HG03196 (cell line): Measurements from ENCODE around the gene FTCD.

Experiments
- ATAC-seq: cut with Tn5 transposase; IDR thresholded peaks from one replicate; pipeline ENCODE4 v1.9.1; 2021; ENCODE audit not compliant: unreplicated experiment

The FTCD gene

DNA sequence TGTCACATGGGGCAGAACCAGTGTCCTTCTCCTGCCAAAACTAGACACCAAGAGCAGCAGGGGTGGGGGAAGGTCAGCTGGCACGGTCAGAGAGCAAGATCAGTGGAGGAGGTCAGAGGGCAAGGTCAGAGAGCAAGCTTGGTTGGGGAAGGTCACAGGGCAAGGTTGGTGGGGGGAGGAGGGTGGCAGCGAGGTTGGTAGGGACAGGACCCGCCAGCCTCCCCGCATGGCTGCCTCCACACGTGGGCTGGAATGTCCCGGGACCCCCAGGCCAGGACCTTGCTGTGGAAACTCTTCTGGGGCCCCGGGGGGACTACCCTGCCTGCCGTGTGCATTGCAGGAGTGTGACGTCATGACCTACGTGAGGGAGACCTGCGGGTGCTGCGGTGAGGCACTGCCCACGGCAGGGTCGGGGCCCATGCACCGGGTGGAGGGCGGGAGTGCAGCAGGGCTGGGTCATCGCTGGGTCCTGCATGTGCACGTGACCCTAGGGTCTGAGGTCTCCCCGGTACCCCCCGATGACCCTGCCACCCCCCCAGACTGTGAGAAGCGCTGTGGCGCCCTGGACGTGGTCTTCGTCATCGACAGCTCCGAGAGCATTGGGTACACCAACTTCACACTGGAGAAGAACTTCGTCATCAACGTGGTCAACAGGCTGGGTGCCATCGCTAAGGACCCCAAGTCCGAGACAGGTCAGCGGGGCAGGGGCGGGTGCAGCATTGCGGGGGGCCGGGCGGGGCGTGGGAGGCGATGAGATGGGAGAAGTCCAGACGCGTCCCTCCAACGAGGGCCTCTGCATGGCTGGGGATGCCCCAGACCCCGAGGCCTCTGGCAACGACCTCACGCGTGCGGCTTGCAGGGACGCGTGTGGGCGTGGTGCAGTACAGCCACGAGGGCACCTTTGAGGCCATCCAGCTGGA is 30.2 kb downstream of the FTCD start:
- no peak for ATAC-seq

DNA sequence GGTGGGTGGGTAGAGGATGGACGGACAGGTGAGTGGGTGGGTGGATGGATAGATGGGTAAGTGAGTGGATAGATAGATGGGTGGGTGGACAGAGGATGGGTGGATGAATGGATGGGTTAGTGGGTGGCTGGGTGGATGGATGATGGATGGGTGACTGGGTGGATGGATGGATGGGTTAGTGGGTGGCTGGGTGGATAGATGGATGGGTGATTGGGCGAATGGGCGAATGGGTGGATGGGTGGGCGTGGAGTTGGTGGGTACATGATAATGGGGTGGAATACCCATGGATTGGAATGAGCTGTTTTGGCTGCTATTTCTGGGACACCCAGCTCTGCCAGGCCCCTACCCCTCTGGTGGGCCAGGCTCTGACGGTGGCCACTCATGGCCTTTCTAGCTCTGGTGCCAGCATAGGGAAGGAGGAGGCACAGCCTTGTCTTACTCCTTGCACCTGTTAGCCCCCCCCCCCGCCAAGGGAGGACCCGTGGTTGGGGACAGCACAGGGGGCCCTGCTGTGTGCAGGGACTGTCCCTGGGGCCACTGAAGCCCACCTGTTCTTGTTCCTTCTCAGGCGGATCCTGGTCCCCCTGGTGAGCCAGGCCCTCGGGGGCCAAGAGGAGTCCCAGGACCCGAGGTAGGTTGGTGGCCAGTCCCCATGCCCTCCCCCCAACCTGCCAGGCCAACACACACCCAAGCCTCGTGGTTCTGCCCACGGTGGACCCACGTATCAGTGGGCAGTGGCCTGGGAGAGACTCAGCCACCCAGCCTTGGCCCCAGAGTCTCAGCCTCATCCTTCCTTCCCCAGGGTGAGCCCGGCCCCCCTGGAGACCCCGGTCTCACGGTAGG is 31.1 kb downstream of the FTCD start:
- ATAC-seq: no peak

DNA sequence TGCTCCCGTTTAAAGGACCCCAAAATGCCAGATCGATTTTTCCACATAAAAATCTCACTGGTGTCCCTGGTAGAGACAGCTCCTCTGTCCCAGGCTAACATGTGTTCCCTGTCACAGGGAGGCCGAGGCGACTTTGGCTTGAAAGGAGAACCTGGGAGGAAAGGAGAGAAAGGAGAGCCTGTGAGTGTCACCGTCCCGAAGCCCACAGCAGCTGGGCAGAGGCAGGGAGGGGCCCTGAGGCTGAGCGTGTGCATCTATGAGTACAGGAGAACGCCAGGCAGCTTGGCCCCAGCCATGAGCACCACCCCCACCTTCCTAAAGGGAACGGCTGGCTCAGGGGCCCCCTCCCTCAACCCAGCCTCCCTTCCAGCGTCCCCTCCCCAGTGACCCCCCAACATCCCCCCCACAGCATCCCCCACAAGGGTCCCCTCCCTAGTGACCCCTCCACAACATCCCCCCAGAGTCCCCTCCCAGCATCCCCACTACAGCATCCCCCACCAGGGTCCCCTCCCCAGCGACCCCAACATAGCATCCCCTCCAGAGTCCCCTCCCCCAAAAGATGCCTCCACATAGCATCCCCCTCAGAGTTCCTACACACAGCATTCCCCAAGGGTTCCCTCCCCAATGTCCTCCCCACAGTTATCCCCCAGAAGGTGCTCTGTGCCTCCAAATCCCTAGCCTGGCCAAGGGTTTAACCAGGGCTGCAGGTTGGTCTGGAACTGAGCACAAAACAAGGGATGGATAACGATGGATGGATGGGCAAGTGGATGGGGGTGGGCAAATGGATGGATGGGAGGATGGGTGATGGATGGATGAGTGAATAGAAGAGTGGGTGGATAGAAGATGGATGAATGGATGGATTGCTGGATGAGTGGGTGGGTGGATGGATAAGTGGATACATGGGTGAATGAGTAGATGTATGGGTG is 32.4 kb downstream of the FTCD start:
- ATAC-seq: no peak

DNA sequence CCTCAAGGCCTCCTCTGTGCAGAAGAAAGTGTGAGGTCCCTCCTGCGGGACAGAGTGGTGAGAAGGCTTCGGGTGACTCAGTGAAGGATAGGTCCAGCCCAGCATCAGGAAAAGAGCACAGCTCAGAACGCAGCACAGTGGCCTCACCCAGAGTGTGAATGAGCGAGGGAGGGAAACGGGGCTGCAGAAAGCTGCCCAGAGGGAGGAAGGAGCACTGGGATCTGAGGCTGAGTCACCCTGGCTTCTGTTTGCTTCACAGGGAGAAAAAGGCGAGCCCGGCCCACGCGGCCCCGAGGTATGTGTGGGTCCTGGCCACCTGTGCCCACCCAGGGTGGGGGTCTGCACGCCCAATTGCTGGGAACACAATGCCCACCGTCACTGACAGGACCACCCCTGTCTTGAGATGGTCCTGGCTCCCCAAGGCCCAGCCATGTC is 33.1 kb downstream of the FTCD start:
- no peak for ATAC-seq

DNA sequence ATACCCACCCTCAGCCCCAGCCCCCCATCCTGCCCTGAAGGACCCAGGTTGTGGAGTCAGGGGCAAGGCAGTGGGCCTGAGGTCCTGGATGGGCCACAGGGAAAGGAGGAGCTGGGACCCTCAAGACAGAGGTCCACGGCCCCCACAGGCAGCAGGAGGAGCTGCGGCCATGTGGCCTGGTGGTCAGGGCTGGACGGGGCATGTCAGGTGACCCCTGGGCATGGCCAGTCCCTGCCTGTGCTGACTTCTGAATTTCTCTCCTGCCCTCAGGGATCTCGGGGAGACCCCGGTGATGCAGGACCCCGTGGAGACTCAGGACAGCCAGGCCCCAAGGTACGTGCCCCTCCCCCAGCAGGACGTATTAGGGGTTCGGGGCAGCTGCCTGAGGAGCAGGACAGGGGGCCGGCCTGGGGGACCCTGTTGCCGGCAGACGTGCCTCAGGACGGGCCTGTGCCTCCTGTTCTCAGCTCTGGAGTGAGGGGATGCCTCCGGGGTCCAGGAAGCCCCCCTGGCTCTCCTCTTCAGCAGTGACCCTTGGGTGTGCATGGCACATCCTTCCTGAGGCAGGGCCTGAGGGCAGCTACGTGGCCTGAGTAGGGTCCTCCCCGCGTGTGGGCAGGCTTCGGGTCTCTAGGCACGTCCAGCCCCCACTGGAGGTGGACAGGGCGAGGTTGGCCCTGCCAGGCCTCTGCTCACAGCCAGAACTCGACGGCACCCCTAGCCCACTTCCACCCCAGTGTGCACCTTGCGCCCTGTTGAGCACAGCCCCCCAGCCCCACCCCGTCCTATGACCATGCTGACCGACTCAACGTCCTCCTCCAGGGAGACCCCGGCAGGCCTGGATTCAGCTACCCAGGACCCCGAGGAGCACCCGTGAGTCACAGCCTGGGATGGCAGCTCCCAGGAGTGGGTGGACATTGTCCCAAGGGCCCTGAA is 33.8 kb downstream of the FTCD start:
- no peak for ATAC-seq

DNA sequence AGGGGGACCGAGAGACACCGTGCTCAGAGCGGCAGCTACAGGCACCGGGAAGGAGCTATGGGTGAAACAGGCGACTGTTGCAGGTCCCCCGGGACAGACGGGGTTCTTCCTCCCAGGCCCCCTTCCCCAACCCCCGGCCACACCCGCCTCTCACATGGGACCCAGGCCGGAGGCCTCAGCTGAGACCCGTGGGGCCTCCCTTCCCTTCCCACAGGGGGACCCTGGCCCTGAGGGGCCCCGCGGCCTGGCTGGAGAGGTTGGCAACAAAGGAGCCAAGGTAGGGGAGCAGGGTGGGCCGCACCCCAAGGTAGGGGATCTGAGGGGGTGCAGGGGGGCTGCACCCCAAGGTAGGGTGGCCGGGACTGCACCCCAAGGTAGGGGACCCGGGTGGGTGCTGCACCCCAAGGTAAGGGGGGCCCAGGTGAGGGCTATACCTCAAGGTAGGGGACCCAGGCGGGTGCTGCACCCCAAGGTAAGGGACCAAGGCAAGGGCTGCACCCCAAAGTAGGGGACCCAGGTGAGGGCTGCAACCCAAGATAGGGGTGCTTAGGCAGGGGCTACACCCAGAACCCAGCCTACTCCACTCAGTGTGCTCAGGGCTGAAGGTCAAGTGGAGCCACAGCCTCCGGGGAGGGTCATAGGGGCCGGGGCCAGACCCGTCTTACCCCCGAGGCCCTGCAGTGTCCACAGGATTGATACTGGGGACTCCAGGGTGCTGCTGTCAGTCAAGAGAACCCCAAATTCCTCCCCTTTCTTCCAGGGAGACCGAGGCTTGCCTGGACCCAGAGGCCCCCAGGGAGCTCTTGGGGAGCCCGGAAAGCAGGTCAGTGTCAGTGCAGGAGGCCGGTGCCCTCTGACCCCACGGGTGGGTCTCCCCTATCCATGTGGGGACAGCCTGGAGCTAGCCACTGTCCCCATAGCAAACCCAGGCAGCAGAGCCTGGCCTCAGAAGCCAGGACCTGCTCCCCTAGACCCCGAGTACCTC is 34.8 kb downstream of the FTCD start:
- no peak for ATAC-seq

DNA sequence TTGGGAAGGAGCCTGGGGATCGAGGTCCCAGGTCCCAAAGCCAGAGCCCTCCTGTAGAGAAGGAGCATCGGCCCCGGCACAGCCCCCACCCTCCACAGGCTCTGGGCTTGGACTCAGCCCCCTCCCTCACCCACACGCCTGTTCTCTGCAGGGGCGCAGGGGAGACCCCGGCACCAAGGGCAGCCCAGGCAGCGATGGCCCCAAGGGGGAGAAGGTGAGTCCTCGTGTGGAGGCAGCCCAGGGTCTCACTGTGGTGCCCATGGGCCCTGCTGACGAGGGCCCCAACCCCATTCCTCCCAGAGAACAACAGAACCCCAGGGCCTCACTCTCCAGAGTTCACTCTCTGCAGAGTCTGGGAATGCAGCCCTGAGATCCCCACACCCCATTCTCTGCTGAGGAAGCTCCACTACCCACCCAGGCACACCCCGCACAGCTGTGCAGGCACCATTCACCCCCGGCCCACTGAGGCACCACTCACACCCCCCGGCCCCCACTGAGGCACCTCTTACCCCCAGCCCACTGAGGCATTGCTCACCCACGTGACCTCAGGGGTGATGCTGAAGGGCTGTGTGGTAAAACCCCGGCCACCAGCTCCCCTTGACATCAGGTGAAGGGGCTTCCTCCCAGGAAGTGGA is 35.6 kb downstream of the FTCD start:
- no peak for ATAC-seq

DNA sequence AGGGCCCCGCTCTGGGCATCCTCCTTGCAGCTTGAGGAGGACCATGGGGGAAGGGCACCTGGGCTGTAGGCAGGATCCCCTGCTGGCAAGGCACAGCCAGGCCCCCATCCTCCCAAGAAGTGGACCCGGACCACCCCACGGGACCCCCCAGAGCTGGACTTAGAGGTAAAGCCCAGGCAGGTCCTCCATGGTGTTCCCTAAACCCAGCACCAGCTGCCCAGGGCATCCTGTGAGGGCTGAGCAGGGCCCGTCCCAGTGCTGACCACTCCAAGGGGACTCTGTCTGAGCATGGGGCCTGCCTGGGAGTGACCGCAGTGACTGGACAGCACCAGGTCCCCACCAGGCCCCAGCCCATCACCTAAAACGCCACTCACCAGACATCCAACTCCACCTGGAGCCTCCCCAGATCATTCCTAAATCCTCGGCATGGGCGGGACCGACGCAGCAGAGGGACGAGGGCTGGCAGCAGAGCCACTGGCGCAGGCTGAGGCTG is 36.2 kb downstream of the FTCD start:
- ATAC-seq: no peak

DNA sequence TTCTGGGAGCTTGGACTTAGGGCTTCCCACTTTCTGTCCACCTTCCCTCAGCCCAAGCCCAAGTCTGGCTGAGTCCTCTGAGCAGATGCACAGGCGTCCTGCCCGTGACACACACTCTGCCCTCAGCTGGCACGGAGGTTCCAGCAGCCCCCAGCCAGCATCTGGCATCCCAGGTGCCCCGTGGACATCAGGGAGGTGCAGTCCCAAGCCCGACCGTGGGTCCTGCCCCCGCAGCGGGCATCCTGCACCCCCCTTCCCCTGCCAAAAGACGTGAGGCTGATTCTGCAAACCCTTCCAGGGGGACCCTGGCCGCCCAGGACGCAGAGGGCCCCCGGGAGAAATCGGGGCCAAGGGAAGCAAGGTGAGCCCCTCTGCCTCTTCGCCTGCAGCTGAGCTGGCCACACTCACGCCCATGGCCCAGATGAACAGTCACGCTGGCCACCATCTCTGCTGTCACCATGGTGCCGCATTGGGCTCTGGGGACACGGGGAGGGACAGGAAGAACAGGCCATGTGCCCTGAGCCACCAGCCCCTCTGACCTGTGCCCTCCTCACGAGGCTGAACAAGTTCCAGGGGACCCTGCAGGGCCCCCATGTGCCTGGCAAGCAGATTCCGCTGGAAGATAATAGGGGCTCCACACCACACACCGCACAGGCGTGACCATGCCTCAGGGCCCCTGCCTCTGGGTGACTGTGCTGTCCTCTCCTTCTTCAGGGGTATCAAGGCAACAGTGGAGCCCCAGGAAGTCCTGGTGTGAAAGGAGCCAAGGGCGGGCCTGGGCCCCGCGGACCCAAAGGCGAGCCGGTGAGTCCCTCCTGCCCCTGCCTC is 36.8 kb downstream of the FTCD start:
- ATAC-seq: no peak

DNA sequence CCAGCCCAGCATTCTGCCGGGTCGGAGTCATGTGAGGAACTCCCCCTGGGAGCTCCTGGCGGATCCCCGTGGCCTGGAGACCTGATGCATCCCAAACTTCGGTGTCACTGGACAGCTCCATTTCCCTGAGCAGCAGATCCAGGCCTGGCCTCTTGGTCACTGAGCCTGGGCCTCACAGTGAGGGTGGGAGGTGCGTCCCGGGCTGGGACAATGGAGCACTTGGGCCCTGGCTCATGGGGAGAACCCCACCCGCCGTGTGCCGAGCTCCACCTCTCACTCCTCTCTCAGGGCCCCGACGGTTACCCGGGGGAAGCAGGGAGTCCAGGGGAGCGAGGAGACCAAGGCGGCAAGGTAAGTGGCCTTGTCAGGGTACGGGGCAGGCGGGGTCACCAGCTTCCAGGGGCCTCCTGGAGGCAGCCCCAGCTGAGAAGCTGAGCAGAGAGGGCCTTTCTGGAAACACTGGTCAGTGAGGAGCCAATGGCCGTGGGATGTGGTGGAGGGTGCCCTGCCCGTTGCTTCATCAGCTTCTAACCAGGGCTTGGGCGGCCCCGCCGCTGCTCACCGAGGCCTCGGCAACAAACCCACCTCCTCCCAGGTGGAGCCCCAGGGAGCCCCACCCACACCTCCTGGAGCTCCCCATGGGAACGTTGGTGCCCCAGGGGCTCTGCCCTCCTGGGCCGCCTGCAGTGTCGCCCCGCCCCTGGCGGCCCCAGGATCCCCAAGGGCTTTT is 37.6 kb downstream of the FTCD start:
- ATAC-seq: no peak

DNA sequence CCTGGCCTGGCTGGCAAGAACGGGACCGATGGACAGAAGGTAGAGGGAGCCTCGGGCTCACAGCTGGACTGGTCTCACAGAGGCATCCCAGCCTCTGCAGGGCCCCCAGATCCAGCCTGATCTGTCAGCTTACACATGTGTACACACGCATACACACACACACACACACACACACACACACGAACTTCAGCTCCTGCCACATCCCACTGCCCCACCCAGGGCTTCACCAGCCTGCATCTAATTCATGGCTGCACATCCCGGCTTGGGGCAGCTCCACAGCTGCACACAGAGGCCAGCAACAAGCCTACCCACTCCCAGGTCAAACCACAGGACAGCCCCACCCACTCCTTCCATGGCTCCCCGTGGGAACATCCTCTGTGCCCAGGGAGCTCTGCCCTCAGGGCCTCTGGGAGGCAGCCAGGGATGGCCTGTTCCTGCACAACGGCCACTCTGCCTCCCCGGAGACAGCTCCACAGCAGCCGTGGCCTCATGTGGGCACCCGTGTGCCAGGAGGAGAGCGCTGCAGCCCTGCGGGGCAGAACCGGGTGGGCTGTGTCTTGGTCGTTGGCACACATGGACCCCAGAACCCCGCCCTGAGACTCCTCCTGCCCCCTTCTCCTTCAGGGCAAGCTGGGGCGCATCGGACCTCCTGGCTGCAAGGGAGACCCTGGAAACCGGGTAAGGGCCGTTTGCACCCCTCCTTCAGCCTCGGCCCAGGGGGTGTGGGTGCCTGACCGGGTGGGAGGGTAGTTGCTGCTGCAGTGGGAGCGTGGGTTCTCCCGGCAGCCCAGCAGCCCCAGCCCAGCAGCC is 38.4 kb downstream of the FTCD start:
- ATAC-seq: no peak

DNA sequence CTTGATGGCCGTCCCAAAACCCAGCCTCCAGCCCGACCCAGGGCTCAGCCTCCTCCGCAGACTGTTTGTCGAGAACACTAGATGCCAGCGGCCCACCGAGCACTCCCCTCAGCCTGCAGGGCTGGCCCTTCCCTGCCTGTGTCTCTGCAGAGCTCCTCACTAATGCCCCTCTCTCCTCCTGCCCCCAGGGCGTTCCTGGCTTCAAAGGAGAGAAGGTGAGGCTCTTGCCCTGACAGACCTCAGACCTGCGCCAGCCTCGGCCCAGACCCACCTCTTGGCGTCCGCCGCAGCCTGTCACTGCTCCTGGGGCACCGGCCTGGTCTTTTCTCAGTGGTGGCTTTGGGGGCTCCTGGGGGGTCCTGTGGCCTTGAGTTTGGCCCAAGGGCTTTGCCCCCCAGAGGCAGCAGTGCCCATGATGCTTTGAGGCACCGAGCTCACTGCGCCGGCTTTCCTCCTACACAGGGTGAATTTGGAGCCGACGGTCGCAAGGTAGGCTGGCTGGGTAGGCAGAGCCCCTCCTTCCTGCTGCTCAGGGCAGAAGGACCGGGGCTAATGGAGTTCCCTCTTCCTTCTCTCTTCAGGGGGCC is 39.1 kb downstream of the FTCD start:
- ATAC-seq: no peak

DNA sequence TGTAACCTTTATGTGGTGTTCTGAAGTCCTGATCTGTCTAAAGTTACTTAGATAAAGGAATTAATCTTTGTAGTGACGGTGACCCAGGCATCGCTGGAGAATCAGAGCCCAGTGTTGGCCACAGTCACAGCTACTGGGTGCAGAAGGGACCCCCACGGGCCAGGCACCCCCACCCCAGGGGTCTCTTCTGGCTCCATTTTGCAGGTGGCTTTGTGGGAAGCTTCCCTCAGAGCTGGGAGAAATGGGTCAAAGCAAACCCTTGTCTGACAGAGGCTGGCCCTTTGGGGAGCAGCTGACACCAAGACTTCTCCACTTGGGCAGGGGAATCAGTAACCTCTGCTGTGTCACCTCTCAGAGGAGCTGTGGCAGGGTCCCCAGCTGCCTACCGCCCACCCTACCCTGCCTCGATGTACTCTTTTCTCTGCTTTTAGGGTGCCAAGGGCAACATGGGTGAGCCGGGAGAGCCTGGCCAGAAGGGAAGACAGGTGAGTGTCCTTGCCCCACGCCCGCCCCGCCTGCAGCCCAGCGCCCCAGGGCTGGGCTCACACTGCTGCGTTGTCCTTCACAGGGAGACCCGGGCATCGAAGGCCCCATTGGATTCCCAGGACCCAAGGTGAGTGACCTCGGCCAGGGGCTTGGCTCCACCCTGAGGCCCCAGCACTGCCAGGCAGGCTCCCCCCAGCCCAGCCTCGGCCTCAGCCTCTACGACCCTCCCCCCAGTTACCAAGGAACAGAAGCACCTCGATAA is 39.8 kb downstream of the FTCD start:
- ATAC-seq: no peak

DNA sequence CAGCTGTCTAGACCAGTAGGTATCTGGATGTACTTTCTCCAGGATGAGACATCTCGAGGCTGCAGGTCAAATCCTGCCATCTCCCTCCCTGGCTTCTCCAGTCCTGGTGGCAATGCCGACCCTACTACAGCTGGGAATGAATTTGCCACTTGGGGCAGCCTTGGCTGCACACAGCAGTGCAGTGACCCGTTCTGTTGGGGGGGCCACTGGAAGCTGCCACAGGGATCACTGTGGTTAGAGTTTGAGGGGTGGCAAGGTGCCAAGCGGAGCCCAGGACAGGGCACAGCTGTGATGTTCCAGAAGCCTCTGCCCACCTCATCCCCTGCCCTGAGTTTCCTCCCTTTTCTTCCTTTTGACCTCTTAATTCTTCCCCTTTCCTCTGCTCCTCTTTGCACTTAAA is 40.4 kb downstream of the FTCD start:
- ATAC-seq: no peak
